ENCODE measurements around the gene SLC7A4.
"Not testable (repeated sequence)": the region's sequence is repeated elsewhere in the genome, so short reads cannot be mapped to it uniquely, and the experiment has no call there.

The SLC7A4 gene

GRCh38 chr22:21032037-21032867 is at the start of gene SLC7A4:
TSS of gene SLC7A4 (minus strand) at chr22:21032561. CDS start at chr22:21031812, 749 bp downstream.
- DNase-seq: no peak

GRCh38 chr22:21080435-21081137 is 48.2 kb upstream of the SLC7A4 start:
- no peak for DNase-seq

GRCh38 chr22:21079493-21079892 is 47.1 kb upstream of the SLC7A4 start:
- no peak for DNase-seq

- no peak for DNase-seq
These were observed 46.6 kb upstream of the SLC7A4 start for GRCh38 chr22:21078916-21079315.

GRCh38 chr22:21077884-21078508 is 45.6 kb upstream of the SLC7A4 start:
- DNase-seq: no peak

GRCh38 chr22:21076912-21077625 is 44.7 kb upstream of the SLC7A4 start:
- DNase-seq: no peak

GRCh38 chr22:21075516-21076138 is 43.3 kb upstream of the SLC7A4 start:
- no peak for DNase-seq

- DNase-seq: no peak
These were observed 41.8 kb upstream of the SLC7A4 start for GRCh38 chr22:21074102-21074715.

GRCh38 chr22:21073482-21073881 is 41.1 kb upstream of the SLC7A4 start:
- DNase-seq: no peak

GRCh38 chr22:21073023-21073422 is 40.7 kb upstream of the SLC7A4 start:
- DNase-seq: no peak

GRCh38 chr22:21071796-21072195 is 39.4 kb upstream of the SLC7A4 start:
- DNase-seq: not testable (repeated sequence)

- no peak for DNase-seq
These were observed 38.6 kb upstream of the SLC7A4 start for GRCh38 chr22:21070690-21071615.

GRCh38 chr22:21069375-21069774 is 37.0 kb upstream of the SLC7A4 start:
- no peak for DNase-seq

GRCh38 chr22:21068681-21069276 is 36.4 kb upstream of the SLC7A4 start:
- DNase-seq: no peak

- no peak for DNase-seq
These were observed 35.7 kb upstream of the SLC7A4 start for GRCh38 chr22:21067901-21068680.

GRCh38 chr22:21067075-21067900 is 34.9 kb upstream of the SLC7A4 start:
- no peak for DNase-seq

- DNase-seq: no peak
These were observed 32.8 kb upstream of the SLC7A4 start for GRCh38 chr22:21064917-21065864.

- not testable (repeated sequence) for DNase-seq
These were observed 32.1 kb upstream of the SLC7A4 start for GRCh38 chr22:21064425-21064824.

All from stimulated activated naive CD4-positive, alpha-beta T cell (primary cell).